ENCODE measurements around the gene HPCA.

DNA sequence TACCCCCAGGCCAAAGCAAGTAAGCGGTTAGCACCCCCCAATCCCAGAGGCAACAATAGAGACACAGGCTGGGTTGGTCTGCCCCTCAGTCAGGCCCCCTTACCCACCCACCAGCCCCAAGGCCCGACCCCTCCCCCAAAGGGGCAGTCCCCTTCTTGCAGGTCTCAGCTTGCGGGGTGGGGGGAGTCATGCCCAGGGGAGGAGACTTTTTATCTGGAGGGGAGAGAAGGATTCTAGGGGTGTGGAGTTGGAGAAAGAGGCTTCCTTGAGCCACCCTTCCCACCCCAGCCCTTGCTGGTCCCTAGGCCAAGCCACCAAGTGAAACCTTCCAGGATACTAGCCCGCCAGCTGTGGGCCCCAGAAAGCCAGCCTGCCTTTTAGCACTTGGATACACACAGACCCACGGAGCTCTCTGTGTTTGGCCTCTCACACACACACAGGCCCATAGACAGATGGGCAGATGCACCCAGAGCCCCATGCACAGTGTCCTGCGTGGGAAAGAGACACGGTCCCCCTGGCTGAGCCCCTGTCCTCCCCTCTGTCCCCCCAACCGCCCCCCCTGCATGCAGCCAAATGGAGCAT, 7.8 kb downstream of the HPCA start:
- TF ChIP-seq POLR2A (IDR thresholded peaks at IDR 0.05; ENCODE audit: control extremely low read depth in 1 of 2, low read depth in 2 of 2, low read length in 2 of 2) (no peak), SIN3A (conservative IDR thresholded peaks at IDR 0.05 in 1 of 2, IDR thresholded peaks at IDR 0.05 in 1 of 2; ENCODE audit: low read depth in 1 of 2, low read length in 2 of 2) (0 out of 4 replicates have a peak, but pooled peaks of 1 of the 2 experiments have one; percentile 11), CREB1 (IDR thresholded peaks at IDR 0.05) (no peak), SP4 (IDR thresholded peaks at IDR 0.05; ENCODE audit: low read length) (no peak)
